ENCODE measurements around the gene RAD21L1. TPM values are rescaled to one million over a fixed set of nuclear protein-coding genes. Genes with fewer than 3 reads are reported as not detected.

RAD21L1 gene
- total RNA-seq, 1 donor from 2014 or later, result not detected

GRCh38 chr20:1190847-1191246 lies 35.0 kb upstream of the RAD21L1 start:
- Mint-ChIP-seq H3K36me3 (ENCODE audit: low read depth) (no peaks in the 10 kb centered on the region), H3K9me3 (no peaks in the 10 kb centered on the region), H3K4me3 (no peak overlapping the region), H3K27ac (ENCODE audit: unreplicated experiment) (no peak overlapping the region), H3K27me3 (ENCODE audit: low read depth) (peaks cover 31% of the 10 kb centered on the region), H3K4me1 (no peaks in the 10 kb centered on the region)
- DNase-seq (ENCODE audit: low read depth, low spot score), result no peak
- no peak for TF ChIP-seq CTCF (conservative IDR thresholded peaks at IDR 0.05)

- H3K4me3 Mint-ChIP-seq, result no peak overlapping the region
These were observed 34.5 kb upstream of the RAD21L1 start for GRCh38 chr20:1191299-1191698.

GRCh38 chr20:1195226-1195625 lies 30.6 kb upstream of the RAD21L1 start:
- Mint-ChIP-seq H3K27me3 (ENCODE audit: low read depth) (peaks cover 15% of the 10 kb centered on the region), H3K9me3 (no peaks in the 10 kb centered on the region), H3K4me1 (no peaks in the 10 kb centered on the region), H3K36me3 (ENCODE audit: low read depth) (no peaks in the 10 kb centered on the region), H3K27ac (ENCODE audit: unreplicated experiment) (no peak overlapping the region), H3K4me3 (no peak overlapping the region)
- TF ChIP-seq CTCF (conservative IDR thresholded peaks at IDR 0.05), result no peak
- DNase-seq (ENCODE audit: low read depth, low spot score), result no peak

More at GRCh38 chr20:1191299-1191698, 34.5 kb upstream of the RAD21L1 start:
- H3K4me1 Mint-ChIP-seq, result no peaks in the 10 kb centered on the region
- no peak for TF ChIP-seq CTCF (conservative IDR thresholded peaks at IDR 0.05)
- peaks cover 28% of the 10 kb centered on the region for H3K27me3 Mint-ChIP-seq (ENCODE audit: low read depth)
- H3K9me3 Mint-ChIP-seq, result no peaks in the 10 kb centered on the region
- no peaks in the 10 kb centered on the region for H3K36me3 Mint-ChIP-seq (ENCODE audit: low read depth)
- DNase-seq (ENCODE audit: low read depth, low spot score), result no peak
- no peak overlapping the region for H3K27ac Mint-ChIP-seq (ENCODE audit: unreplicated experiment)

- Mint-ChIP-seq H3K9me3 (no peaks in the 10 kb centered on the region), H3K36me3 (ENCODE audit: low read depth) (no peaks in the 10 kb centered on the region), H3K4me1 (no peaks in the 10 kb centered on the region), H3K27me3 (ENCODE audit: low read depth) (peaks cover 4% of the 10 kb centered on the region), H3K27ac (ENCODE audit: unreplicated experiment) (no peak overlapping the region), H3K4me3 (no peak overlapping the region)
- no peak for DNase-seq (ENCODE audit: low read depth, low spot score)
- TF ChIP-seq CTCF (conservative IDR thresholded peaks at IDR 0.05), result no peak
These were observed 29.2 kb upstream of the RAD21L1 start for GRCh38 chr20:1196634-1197033.

GRCh38 chr20:1197801-1198200 lies 28.0 kb upstream of the RAD21L1 start:
- no peak for TF ChIP-seq CTCF (conservative IDR thresholded peaks at IDR 0.05)
- peaks cover 4% of the 10 kb centered on the region for H3K27me3 Mint-ChIP-seq (ENCODE audit: low read depth)
- no peaks in the 10 kb centered on the region for H3K9me3 Mint-ChIP-seq
- no peak for DNase-seq (ENCODE audit: low read depth, low spot score)
- H3K27ac Mint-ChIP-seq (ENCODE audit: unreplicated experiment), result no peak overlapping the region
- no peaks in the 10 kb centered on the region for H3K36me3 Mint-ChIP-seq (ENCODE audit: low read depth)
- no peak overlapping the region for H3K4me3 Mint-ChIP-seq
- no peaks in the 10 kb centered on the region for H3K4me1 Mint-ChIP-seq

GRCh38 chr20:1198751-1199150 lies 27.1 kb upstream of the RAD21L1 start:
- no peak for DNase-seq (ENCODE audit: low read depth, low spot score)
- H3K4me3 Mint-ChIP-seq, result no peak overlapping the region
- peaks cover 4% of the 10 kb centered on the region for H3K27me3 Mint-ChIP-seq (ENCODE audit: low read depth)
- no peaks in the 10 kb centered on the region for H3K36me3 Mint-ChIP-seq (ENCODE audit: low read depth)
- H3K9me3 Mint-ChIP-seq, result no peaks in the 10 kb centered on the region
- TF ChIP-seq CTCF (conservative IDR thresholded peaks at IDR 0.05), result no peak
- no peak overlapping the region for H3K27ac Mint-ChIP-seq (ENCODE audit: unreplicated experiment)
- no peaks in the 10 kb centered on the region for H3K4me1 Mint-ChIP-seq

Measured in neural crest cell (in vitro differentiated cells).